IMR-90 (cell line): ENCODE measurements around the gene PPFIA2. TPM values are rescaled to one million over a fixed set of nuclear protein-coding genes. Genes with fewer than 3 reads are reported as not detected.

Experiments
- ATAC-seq: fragments of 200-7000 bp; cut with Tn5 transposase; 2 replicates; pipeline ENCODE4 v1.9.1; 2020; ENCODE audit warnings: low read depth, mild to moderate bottlenecking, moderate library complexity
- BruUV-seq: library from RNA; stranded (reverse); fragments of 400-500 nt; replicated peaks from 2 replicates; lab custom pipeline; 2021; lab: Mats Ljungman, UMichigan
- CTCF ChIA-PET: fragments of 300-600 bp; formaldehyde crosslinking; extraction: SDS; loops from one replicate; lab custom pipeline; 2021; ENCODE audit warnings: antibody characterized with exemption; lab: Yijun Ruan, JAX
- POLR2A ChIA-PET: fragments of 300-600 bp; sonication (Branson Sonifier 250); formaldehyde crosslinking; loops from one replicate; lab custom pipeline; 2022; ENCODE audit warnings: antibody characterized with exemption; ENCODE audit not compliant: unreplicated experiment; lab: Charles Lee
- DNase-seq: peaks from one replicate; pipeline ENCODE4 v3.0.0; 2013
- H2AFZ ChIP-seq: replicated peaks from 2 replicates; pipeline ENCODE3; 2013; ENCODE audit warnings: low read length, mild to moderate bottlenecking; ENCODE audit not compliant: poor library complexity
- H2AK5ac ChIP-seq: 2 replicates; pipeline ENCODE4 v1.6.1; 2013; ENCODE audit warnings: low read depth, low read length, inconsistent platforms
- H2AK9ac ChIP-seq: replicated peaks from 2 replicates; pipeline ENCODE3; 2013; ENCODE audit warnings: mild to moderate bottlenecking, low read depth, low read length, moderate library complexity; ENCODE audit not compliant: poor library complexity
- H2BK120ac ChIP-seq: 2 replicates; pipeline ENCODE4 v1.6.1; 2013; ENCODE audit warnings: low read depth, low read length, inconsistent platforms
- H2BK15ac ChIP-seq: 3 replicates; pipeline ENCODE4 v1.6.1; 2013; ENCODE audit warnings: low read depth, low read length, inconsistent platforms
- H2BK20ac ChIP-seq: 2 replicates; pipeline ENCODE4 v1.6.1; 2013; ENCODE audit warnings: low read depth, mild to moderate bottlenecking, inconsistent platforms, low read length, moderate library complexity
- H2BK5ac ChIP-seq: 2 replicates; pipeline ENCODE4 v1.6.1; 2013; ENCODE audit warnings: mild to moderate bottlenecking, low read depth, low read length, inconsistent platforms; ENCODE audit not compliant: poor library complexity, severe bottlenecking
- H3K14ac ChIP-seq: replicated peaks from 2 replicates; pipeline ENCODE4 v1.6.1; 2013; ENCODE audit warnings: low read depth, low read length, inconsistent platforms
- H3K18ac ChIP-seq: 2 replicates; pipeline ENCODE4 v1.6.1; 2013; ENCODE audit warnings: low read depth, low read length, control low read depth
- H3K23ac ChIP-seq: 2 replicates; pipeline ENCODE4 v1.6.1; 2013; ENCODE audit warnings: low read depth, low read length, inconsistent platforms
- H3K27ac ChIP-seq: 2 replicates; pipeline ENCODE4 v1.5.1; 2013; ENCODE audit warnings: mild to moderate bottlenecking, control low read depth, low read length; ENCODE audit not compliant: insufficient read depth
- H3K27me3 ChIP-seq: 2 replicates; pipeline ENCODE4 v1.6.1; 2013; ENCODE audit warnings: low read length; ENCODE audit not compliant: control insufficient read depth, insufficient read depth
- H3K36me3 ChIP-seq: 2 replicates; pipeline ENCODE4 v1.6.1; 2013; ENCODE audit warnings: low read length, mixed read lengths; ENCODE audit not compliant: control insufficient read depth, insufficient read depth
- H3K4ac ChIP-seq: 2 replicates; pipeline ENCODE4 v1.6.1; 2013; ENCODE audit warnings: low read depth, low read length, inconsistent platforms
- H3K4me1 ChIP-seq: 2 replicates; pipeline ENCODE4 v1.6.1; 2013; ENCODE audit warnings: low read length, mixed read lengths; ENCODE audit not compliant: control insufficient read depth, insufficient read depth
- H3K4me2 ChIP-seq: 2 replicates; pipeline ENCODE4 v1.6.1; 2013; ENCODE audit warnings: low read depth, mild to moderate bottlenecking, control low read depth, low read length, moderate library complexity
- H3K4me3 ChIP-seq: 2 replicates; pipeline ENCODE4 v1.5.1; 2013; ENCODE audit warnings: low read depth, mild to moderate bottlenecking, control low read depth, low read length, moderate library complexity; ENCODE audit not compliant: insufficient read depth
- H3K56ac ChIP-seq: 2 replicates; pipeline ENCODE4 v1.6.1; 2013; ENCODE audit warnings: low read length, inconsistent platforms; ENCODE audit not compliant: insufficient read depth; ENCODE audit errors: extremely low read depth
- H3K79me1 ChIP-seq, 2 experiments: 2 replicates each; pipeline ENCODE4 v1.6.1; 2013; ENCODE audit warnings: low read length in 2 of 2, inconsistent platforms in 1 of 2, low read depth in 1 of 2
- H3K9ac ChIP-seq: 2 replicates; pipeline ENCODE4 v1.6.1; 2013; ENCODE audit warnings: low read depth, low read length, control low read depth
- H3K9me1 ChIP-seq: 2 replicates; pipeline ENCODE4 v1.6.1; 2013; ENCODE audit warnings: low read length, inconsistent platforms; ENCODE audit not compliant: insufficient read depth
- H3K9me3 ChIP-seq: 2 replicates; pipeline ENCODE4 v1.6.1; 2013; ENCODE audit warnings: low read length; ENCODE audit not compliant: control insufficient read depth, insufficient read depth
- H4K20me1 ChIP-seq: 2 replicates; pipeline ENCODE4 v1.6.1; 2013; ENCODE audit warnings: low read length, inconsistent platforms; ENCODE audit not compliant: insufficient read depth
- H4K5ac ChIP-seq: 2 replicates; pipeline ENCODE4 v1.6.1; 2013; ENCODE audit warnings: mild to moderate bottlenecking, low read depth, low read length, control low read depth
- H4K8ac ChIP-seq, 2 experiments: 2 replicates each; pipeline ENCODE4 v1.6.1; 2013; ENCODE audit warnings: low read depth in 2 of 2, low read length in 2 of 2, control low read depth in 1 of 2, inconsistent platforms in 1 of 2
- H4K91ac ChIP-seq: 2 replicates; pipeline ENCODE4 v1.6.1; 2013; ENCODE audit warnings: low read depth, low read length, inconsistent platforms; ENCODE audit not compliant: insufficient read depth
- MAFK ChIP-seq: IDR thresholded peaks from 2 replicates; pipeline ENCODE4 v1.6.1; 2012; ENCODE audit warnings: low read depth, low read length, improper control_type of control experiment
- WGBS, 2 experiments: methylation state at CpG; one replicate each; pipeline versions ENCODE4 v1.1.5 to v1.1.7; 2013; ENCODE audit warnings: missing lambda C conversion rate in 2 of 2; ENCODE audit not compliant: insufficient read length in 1 of 2; ENCODE audit errors: extremely low coverage in 2 of 2; 5-methylcytosine and 5-hydroxymethylcytosine counted together
- dilution Hi-C: fragments of 300-500 bp; cut with HindIII; formaldehyde crosslinking; loops from one replicate; pipeline ENCODE4 v1.14.3; 2018; ENCODE audit warnings: low sequenced_read_pairs; ENCODE audit not compliant: unreplicated experiment
- in situ Hi-C: fragments of 300-500 bp; cut with MboI; formaldehyde crosslinking; loops from 3 replicates; pipeline ENCODE4 v1.14.3; 2019; ENCODE audit warnings: low sequenced_read_pairs, inconsistent platforms, mixed read lengths
- intact Hi-C: fragments of 100-400 bp; cut with micrococcal nuclease; formaldehyde crosslinking; loops from 2 replicates; pipeline ENCODE4 v1.10.0; 2022
- polyA plus RNA-seq, 3 experiments: library from polyadenylated mRNA; depleted of rRNA; stranded (reverse); fragments of >200 nt; gene quantifications; 2 replicates each; pipeline ENCODE4 v1.2.3, GENCODE V29; 2012; ENCODE audit warnings: low replicate concordance in 1 of 3
- total RNA-seq: library from RNA; depleted of rRNA; stranded (reverse); fragments of >200 nt; gene quantifications from 2 replicates; pipeline ENCODE4 v1.2.3, GENCODE V29; 2012

Gene PPFIA2
- total and polyA plus RNA-seq, 2 of the 4 experiments (the other 2 are of a cell fraction) = 0.29 to 1.3 TPM

GRCh38 chr12:81573228-81573627 is 185.9 kb downstream of the PPFIA2 start:
- intact Hi-C loops (no loop called here), dilution Hi-C loops (no loop called here), in situ Hi-C loops (no loop called here)
- Histone ChIP-seq H3K27me3 (no peaks in the 10 kb centered on the region), H3K4ac (no peak overlapping the region), H3K18ac (no peak overlapping the region), H3K9ac (no peak overlapping the region), H3K4me2 (no peak overlapping the region), H4K91ac (no peak overlapping the region), H3K27ac (no peak overlapping the region), H3K14ac (no peak overlapping the region), H4K8ac (no peak overlapping the region), H3K23ac (no peak overlapping the region), H2AK9ac (no peak overlapping the region), H4K20me1 (no peaks in the 10 kb centered on the region), H2AFZ (no peak overlapping the region), H3K79me1 (no peaks in the 10 kb centered on the region), H2BK20ac (no peak overlapping the region), H2BK120ac (no peak overlapping the region), H2BK5ac (no peak overlapping the region), H2AK5ac (no peak overlapping the region), H3K9me1 (no peaks in the 10 kb centered on the region), H3K9me3 (no peaks in the 10 kb centered on the region), H3K4me1 (no peaks in the 10 kb centered on the region), H4K5ac (no peak overlapping the region), H3K56ac (no peak overlapping the region), H3K36me3 (no peaks in the 10 kb centered on the region), H2BK15ac (no peak overlapping the region), H3K4me3 (no peak overlapping the region)
- BruUV-seq = no TSS peak
- POLR2A ChIA-PET = no interaction called here
- WGBS, 2 experiments = no CpG with 5 or more reads among the region's 3 CpGs
- CTCF ChIA-PET = no interaction called here
- TF ChIP-seq MAFK = no peak
- DNase-seq (peak; percentile 2), ATAC-seq (peak; percentile 67)
